Measurements from ENCODE around the gene LY6G6F. TPM values are rescaled to one million over a fixed set of nuclear protein-coding genes. Genes with fewer than 3 reads are reported as not detected.

LY6G6F gene
- total RNA-seq, 1 donor from 2014 or later = 0.97 TPM

- no peaks in the 10 kb centered on the region for H3K9me3 ChIP-seq
- intact Hi-C loops (cut with DNase I) = no loop called here
- no peak for DNase-seq
- no peak overlapping the region for H3K4me3 ChIP-seq
- peaks cover 4% of the 10 kb centered on the region for H3K36me3 ChIP-seq
- peaks cover 25% of the 10 kb centered on the region for H3K4me1 ChIP-seq
- no peak overlapping the region for H3K27ac ChIP-seq
- no peaks in the 10 kb centered on the region for H3K27me3 ChIP-seq (ENCODE audit: low read depth)
- ATAC-seq = no peak
- TF ChIP-seq CTCF (IDR thresholded peaks at IDR 0.05) = no peak
Observed at GRCh38 chr6:31742894-31743293, 36.2 kb downstream of the LY6G6F start.

GRCh38 chr6:31744422-31744821 lies 37.8 kb downstream of the LY6G6F start:
- no peak for DNase-seq
- no peak for ATAC-seq
- intact Hi-C loops (cut with DNase I) = no loop called here

GRCh38 chr6:31749301-31750036 lies 42.8 kb downstream of the LY6G6F start:
- no peaks in the 10 kb centered on the region for H3K27me3 ChIP-seq (ENCODE audit: low read depth)
- H3K9me3 ChIP-seq = no peaks in the 10 kb centered on the region
- no peaks in the 10 kb centered on the region for H3K4me1 ChIP-seq
- no peak for ATAC-seq
- H3K27ac ChIP-seq = no peak overlapping the region
- no peak overlapping the region for H3K4me3 ChIP-seq
- intact Hi-C loops (cut with DNase I) = no loop called here
- DNase-seq = no peak
- no peaks in the 10 kb centered on the region for H3K36me3 ChIP-seq
- TF ChIP-seq CTCF (IDR thresholded peaks at IDR 0.05) = no peak

More at GRCh38 chr6:31744422-31744821, 37.8 kb downstream of the LY6G6F start:
- Histone ChIP-seq H3K36me3 (peaks cover 4% of the 10 kb centered on the region), H3K27ac (no peak overlapping the region), H3K4me3 (no peak overlapping the region), H3K27me3 (ENCODE audit: low read depth) (no peaks in the 10 kb centered on the region), H3K9me3 (no peaks in the 10 kb centered on the region), H3K4me1 (peaks cover 10% of the 10 kb centered on the region)
- TF ChIP-seq CTCF (IDR thresholded peaks at IDR 0.05) = no peak

DNA sequence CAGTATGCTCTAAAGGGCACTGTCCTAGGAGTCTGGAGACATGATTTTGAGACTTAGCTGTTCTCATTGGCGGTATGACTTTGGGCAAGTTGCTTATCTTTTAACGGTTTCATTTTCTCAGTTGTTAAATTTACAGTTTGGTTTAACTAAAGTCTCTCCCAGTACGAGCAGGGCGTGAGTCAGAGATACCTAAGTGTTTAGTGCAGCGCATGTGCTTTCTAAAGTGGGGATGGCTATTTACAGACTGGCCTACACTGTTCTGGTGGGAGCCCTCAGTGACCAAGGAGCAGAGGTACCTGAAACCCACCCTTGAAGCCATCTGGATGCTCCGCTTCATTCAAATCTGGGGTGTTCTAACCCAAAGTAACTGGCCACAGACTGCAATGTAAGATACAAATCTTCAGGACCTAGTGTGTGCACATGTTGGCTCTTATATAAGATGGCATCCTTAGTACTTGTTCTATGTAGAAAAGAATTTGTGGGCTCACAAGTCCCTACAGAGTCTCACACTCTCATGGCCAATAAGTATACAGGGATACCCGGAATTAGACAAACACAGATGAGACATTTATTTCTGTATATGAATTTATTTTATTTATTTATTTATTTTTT lies 43.9 kb downstream of the LY6G6F start:
- H3K36me3 ChIP-seq = no peaks in the 10 kb centered on the region
- ATAC-seq (no peak), DNase-seq (no peak)
- H3K27me3 ChIP-seq (ENCODE audit: low read depth) = no peaks in the 10 kb centered on the region
- no peak for TF ChIP-seq CTCF (IDR thresholded peaks at IDR 0.05)
- H3K27ac ChIP-seq = no peak overlapping the region
- H3K9me3 ChIP-seq = no peaks in the 10 kb centered on the region
- intact Hi-C loops (cut with DNase I) = no loop called here
- no peaks in the 10 kb centered on the region for H3K4me1 ChIP-seq
- H3K4me3 ChIP-seq = no peak overlapping the region

GRCh38 chr6:31752739-31753319 lies 46.2 kb downstream of the LY6G6F start:
- Histone ChIP-seq H3K36me3 (no peaks in the 10 kb centered on the region), H3K4me3 (no peak overlapping the region), H3K27me3 (ENCODE audit: low read depth) (no peaks in the 10 kb centered on the region), H3K9me3 (no peaks in the 10 kb centered on the region), H3K4me1 (no peaks in the 10 kb centered on the region), H3K27ac (no peak overlapping the region)
- no peak for TF ChIP-seq CTCF (IDR thresholded peaks at IDR 0.05)
- DNase-seq = no peak
- ATAC-seq = no peak
- intact Hi-C loops (cut with DNase I) = no loop called here

Measured in lower lobe of right lung (tissue), 2 donors.